C4-2B (cell line): ENCODE measurements around the gene PCLAF.

Experiments
- CTCF ChIP-seq: fragments of 450-650 bp; conservative IDR thresholded peaks from 2 replicates; pipeline ENCODE4 v1.5.1; 2017; ENCODE audit warnings: mild to moderate bottlenecking
- ZFX ChIP-seq: fragments of 450-650 bp; IDR thresholded peaks from 2 replicates; pipeline ENCODE4 v1.6.1; 2017

GRCh38 chr15:64356710-64357040 lies 24.6 kb downstream of the PCLAF start:
- TF ChIP-seq CTCF (no peak), ZFX (no peak)
